ENCODE data around the gene EIF6. TPM values are rescaled to one million over a fixed set of nuclear protein-coding genes. Genes with fewer than 3 reads are reported as not detected.

The EIF6 gene
- total and polyA plus RNA-seq, 9 of the 15 experiments (the other 6 are each of a cell fraction or from before 2014, with no cell fraction given): 165 to 832 (median 229) TPM

DNA sequence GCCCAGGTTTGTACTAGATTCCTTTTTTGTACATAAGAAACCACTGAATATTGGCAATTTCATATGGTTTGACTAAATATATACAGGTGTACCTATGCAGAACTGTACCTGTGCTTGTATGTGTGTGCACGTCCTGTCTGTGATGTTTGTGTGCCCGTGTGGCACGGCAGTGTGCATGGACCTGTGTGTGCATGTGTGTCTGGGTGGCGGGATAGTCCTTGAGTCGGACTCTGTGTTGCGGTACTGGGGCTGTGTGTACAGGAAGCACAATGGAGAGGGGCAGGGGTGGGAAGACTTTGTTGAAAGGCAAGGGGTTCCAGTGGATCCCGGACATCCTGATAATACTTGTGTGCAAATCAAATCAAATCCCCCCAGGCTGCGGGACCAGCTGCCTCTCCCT, 11.1 kb upstream of the EIF6 start (continued):
- TF ChIP-seq, protein P1, sequence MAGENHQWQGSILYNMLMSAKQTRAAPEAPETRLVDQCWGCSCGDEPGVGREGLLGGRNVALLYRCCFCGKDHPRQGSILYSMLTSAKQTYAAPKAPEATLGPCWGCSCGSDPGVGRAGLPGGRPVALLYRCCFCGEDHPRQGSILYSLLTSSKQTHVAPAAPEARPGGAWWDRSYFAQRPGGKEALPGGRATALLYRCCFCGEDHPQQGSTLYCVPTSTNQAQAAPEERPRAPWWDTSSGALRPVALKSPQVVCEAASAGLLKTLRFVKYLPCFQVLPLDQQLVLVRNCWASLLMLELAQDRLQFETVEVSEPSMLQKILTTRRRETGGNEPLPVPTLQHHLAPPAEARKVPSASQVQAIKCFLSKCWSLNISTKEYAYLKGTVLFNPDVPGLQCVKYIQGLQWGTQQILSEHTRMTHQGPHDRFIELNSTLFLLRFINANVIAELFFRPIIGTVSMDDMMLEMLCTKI (IDR thresholded peaks at IDR 0.05; ENCODE audit: partially characterized antibody): no peak
- no peak for TF ChIP-seq SREBF2 (CRISPR knock-in tag; IDR thresholded peaks at IDR 0.05)
- TF ChIP-seq, protein P2, sequence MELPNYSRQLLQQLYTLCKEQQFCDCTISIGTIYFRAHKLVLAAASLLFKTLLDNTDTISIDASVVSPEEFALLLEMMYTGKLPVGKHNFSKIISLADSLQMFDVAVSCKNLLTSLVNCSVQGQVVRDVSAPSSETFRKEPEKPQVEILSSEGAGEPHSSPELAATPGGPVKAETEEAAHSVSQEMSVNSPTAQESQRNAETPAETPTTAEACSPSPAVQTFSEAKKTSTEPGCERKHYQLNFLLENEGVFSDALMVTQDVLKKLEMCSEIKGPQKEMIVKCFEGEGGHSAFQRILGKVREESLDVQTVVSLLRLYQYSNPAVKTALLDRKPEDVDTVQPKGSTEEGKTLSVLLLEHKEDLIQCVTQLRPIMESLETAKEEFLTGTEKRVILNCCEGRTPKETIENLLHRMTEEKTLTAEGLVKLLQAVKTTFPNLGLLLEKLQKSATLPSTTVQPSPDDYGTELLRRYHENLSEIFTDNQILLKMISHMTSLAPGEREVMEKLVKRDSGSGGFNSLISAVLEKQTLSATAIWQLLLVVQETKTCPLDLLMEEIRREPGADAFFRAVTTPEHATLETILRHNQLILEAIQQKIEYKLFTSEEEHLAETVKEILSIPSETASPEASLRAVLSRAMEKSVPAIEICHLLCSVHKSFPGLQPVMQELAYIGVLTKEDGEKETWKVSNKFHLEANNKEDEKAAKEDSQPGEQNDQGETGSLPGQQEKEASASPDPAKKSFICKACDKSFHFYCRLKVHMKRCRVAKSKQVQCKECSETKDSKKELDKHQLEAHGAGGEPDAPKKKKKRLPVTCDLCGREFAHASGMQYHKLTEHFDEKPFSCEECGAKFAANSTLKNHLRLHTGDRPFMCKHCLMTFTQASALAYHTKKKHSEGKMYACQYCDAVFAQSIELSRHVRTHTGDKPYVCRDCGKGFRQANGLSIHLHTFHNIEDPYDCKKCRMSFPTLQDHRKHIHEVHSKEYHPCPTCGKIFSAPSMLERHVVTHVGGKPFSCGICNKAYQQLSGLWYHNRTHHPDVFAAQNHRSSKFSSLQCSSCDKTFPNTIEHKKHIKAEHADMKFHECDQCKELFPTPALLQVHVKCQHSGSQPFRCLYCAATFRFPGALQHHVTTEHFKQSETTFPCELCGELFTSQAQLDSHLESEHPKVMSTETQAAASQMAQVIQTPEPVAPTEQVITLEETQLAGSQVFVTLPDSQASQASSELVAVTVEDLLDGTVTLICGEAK (IDR thresholded peaks at IDR 0.05): no peak
- TF ChIP-seq, protein P2 (CRISPR knock-in tag; IDR thresholded peaks at IDR 0.05): no peak
- no peak for TF ChIP-seq HDAC8 (tag; IDR thresholded peaks at IDR 0.05)
- TF ChIP-seq, protein P3, sequence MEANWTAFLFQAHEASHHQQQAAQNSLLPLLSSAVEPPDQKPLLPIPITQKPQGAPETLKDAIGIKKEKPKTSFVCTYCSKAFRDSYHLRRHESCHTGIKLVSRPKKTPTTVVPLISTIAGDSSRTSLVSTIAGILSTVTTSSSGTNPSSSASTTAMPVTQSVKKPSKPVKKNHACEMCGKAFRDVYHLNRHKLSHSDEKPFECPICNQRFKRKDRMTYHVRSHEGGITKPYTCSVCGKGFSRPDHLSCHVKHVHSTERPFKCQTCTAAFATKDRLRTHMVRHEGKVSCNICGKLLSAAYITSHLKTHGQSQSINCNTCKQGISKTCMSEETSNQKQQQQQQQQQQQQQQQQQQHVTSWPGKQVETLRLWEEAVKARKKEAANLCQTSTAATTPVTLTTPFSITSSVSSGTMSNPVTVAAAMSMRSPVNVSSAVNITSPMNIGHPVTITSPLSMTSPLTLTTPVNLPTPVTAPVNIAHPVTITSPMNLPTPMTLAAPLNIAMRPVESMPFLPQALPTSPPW (CRISPR knock-in tag; IDR thresholded peaks at IDR 0.05): no peak
- TF ChIP-seq ZNF561 (CRISPR knock-in tag; conservative IDR thresholded peaks at IDR 0.05): no peak
- TF ChIP-seq KDM1A (IDR thresholded peaks at IDR 0.05): no peak

Measured in K562 (cell line).